HepG2 (cell line): ENCODE data around the gene C1RL. TPM values are rescaled to one million over a fixed set of nuclear protein-coding genes. Genes with fewer than 3 reads are reported as not detected.

Experiments
- EHMT2 ChIP-seq: fragments of 200-600 bp; sonication (generic); IDR thresholded peaks from 2 replicates; pipeline ENCODE4 v1.7.0; 2017; ENCODE audit warnings: antibody characterized with exemption, low read depth, low read length, borderline replicate concordance
- EP300 ChIP-seq, 3 experiments: sonication (generic) in 1 of 3; formaldehyde crosslinking in 1 of 3; IDR thresholded peaks; 2 replicates each; pipeline versions ENCODE4 v1.5.1 to v1.6.1; 2011 to 2020; ENCODE audit warnings: low read depth in 2 of 3, low read length in 2 of 3, borderline replicate concordance in 1 of 3, improper control_type of control experiment in 1 of 3, mild to moderate bottlenecking in 1 of 3, missing genetic modification reagents in 1 of 3, moderate library complexity in 1 of 3
- GTF3A ChIP-seq: sonication (generic); formaldehyde crosslinking; conservative IDR thresholded peaks from 2 replicates; pipeline ENCODE4 v1.4.0; 2020; ENCODE audit warnings: mild to moderate bottlenecking, missing genetic modification reagents
- KLF12 ChIP-seq: sonication (generic); formaldehyde crosslinking; IDR thresholded peaks from 2 replicates; pipeline ENCODE4 v1.4.0; 2020; ENCODE audit warnings: missing genetic modification reagents, borderline replicate concordance
- NFYB ChIP-seq: sonication (generic); formaldehyde crosslinking; IDR thresholded peaks from 2 replicates; pipeline ENCODE4 v1.4.0; 2020; ENCODE audit warnings: missing genetic modification reagents
- PITX1 ChIP-seq: sonication (generic); formaldehyde crosslinking; IDR thresholded peaks from 2 replicates; pipeline ENCODE4 v1.5.1; 2020; ENCODE audit warnings: mild to moderate bottlenecking, missing genetic modification reagents
- SMAD1 ChIP-seq: sonication (generic); formaldehyde crosslinking; IDR thresholded peaks from 2 replicates; pipeline ENCODE4 v1.4.0; 2020; ENCODE audit warnings: missing genetic modification reagents, low read depth, mild to moderate bottlenecking, borderline replicate concordance
- ZBTB46 ChIP-seq: sonication (generic); formaldehyde crosslinking; IDR thresholded peaks from 2 replicates; pipeline ENCODE4 v1.4.0; 2020; ENCODE audit warnings: mild to moderate bottlenecking, missing genetic modification reagents, borderline replicate concordance
- ZKSCAN5 ChIP-seq: sonication (generic); formaldehyde crosslinking; IDR thresholded peaks from 2 replicates; pipeline ENCODE4 v1.5.1; 2020; ENCODE audit warnings: mild to moderate bottlenecking, missing genetic modification reagents
- ZNF253 ChIP-seq: sonication (generic); formaldehyde crosslinking; IDR thresholded peaks from 2 replicates; pipeline ENCODE4 v1.8.0; 2022; ENCODE audit warnings: mild to moderate bottlenecking, missing genetic modification reagents, borderline replicate concordance
- ZNF343 ChIP-seq: sonication (generic); formaldehyde crosslinking; IDR thresholded peaks from 2 replicates; pipeline ENCODE4 v1.4.0; 2020; ENCODE audit warnings: mild to moderate bottlenecking, missing genetic modification reagents
- ZNF383 ChIP-seq: sonication (generic); formaldehyde crosslinking; IDR thresholded peaks from 2 replicates; pipeline ENCODE4 v1.4.0; 2020; ENCODE audit warnings: missing genetic modification reagents, mild to moderate bottlenecking, borderline replicate concordance
- ZNF460 ChIP-seq: sonication (generic); formaldehyde crosslinking; IDR thresholded peaks from 2 replicates; pipeline ENCODE4 v1.5.1; 2020; ENCODE audit warnings: missing genetic modification reagents, mild to moderate bottlenecking, borderline replicate concordance
- ZNF558 ChIP-seq: sonication (generic); formaldehyde crosslinking; IDR thresholded peaks from 2 replicates; pipeline ENCODE4 v1.9.0; 2022; ENCODE audit warnings: mild to moderate bottlenecking, missing genetic modification reagents, borderline replicate concordance
- ZNF619 ChIP-seq: sonication (generic); formaldehyde crosslinking; IDR thresholded peaks from 2 replicates; pipeline ENCODE4 v1.4.0; 2020; ENCODE audit warnings: mild to moderate bottlenecking, missing genetic modification reagents
- ZSCAN29 ChIP-seq: sonication (generic); formaldehyde crosslinking; conservative IDR thresholded peaks from 2 replicates; pipeline ENCODE4 v1.4.0; 2020; ENCODE audit warnings: mild to moderate bottlenecking, missing genetic modification reagents
- polyA plus RNA-seq, 8 experiments: library from polyadenylated mRNA; depleted of rRNA in 3 of 8; stranded (reverse) in 7 of 8; unstranded in 1 of 8; fragments of >200 nt; fragmentation: Illumina TruSeq in 4 of 8; extraction: Trizol in 4 of 8; gene quantifications; 2 replicates each; pipeline versions ENCODE4 v1.2.1 to v1.2.3, GENCODE V29; 2011 to 2016; ENCODE audit warnings: low read depth in 4 of 8, missing spikeins in 1 of 8, mixed read lengths in 1 of 8; ENCODE audit not compliant: insufficient read depth in 1 of 8
- total RNA-seq, 5 experiments: library from RNA; depleted of rRNA; stranded (reverse); fragments of >200 nt; fragmentation: Illumina TruSeq; extraction: Trizol; gene quantifications; 2 replicates each; pipeline ENCODE4 v1.2.3, GENCODE V29; 2016; ENCODE audit warnings: low read depth in 1 of 5
- TF ChIP-seq, protein P1 (sequence below): sonication (generic); formaldehyde crosslinking; IDR thresholded peaks from 2 replicates; pipeline ENCODE4 v1.8.0; 2022; ENCODE audit warnings: low read depth, missing genetic modification reagents
- TF ChIP-seq, protein P2 (sequence below): sonication (generic); formaldehyde crosslinking; IDR thresholded peaks from 2 replicates; pipeline ENCODE4 v1.5.0; 2020; ENCODE audit warnings: missing genetic modification reagents
- TF ChIP-seq, protein P3 (sequence below): sonication (generic); formaldehyde crosslinking; IDR thresholded peaks from 2 replicates; pipeline ENCODE4 v1.4.0; 2020; ENCODE audit warnings: missing genetic modification reagents, borderline replicate concordance

Gene C1RL
- total and polyA plus RNA-seq, 2 of the 13 experiments (the other 11 are each of a cell fraction or from before 2014, with no cell fraction given): 28.9 to 53.1 TPM

DNA sequence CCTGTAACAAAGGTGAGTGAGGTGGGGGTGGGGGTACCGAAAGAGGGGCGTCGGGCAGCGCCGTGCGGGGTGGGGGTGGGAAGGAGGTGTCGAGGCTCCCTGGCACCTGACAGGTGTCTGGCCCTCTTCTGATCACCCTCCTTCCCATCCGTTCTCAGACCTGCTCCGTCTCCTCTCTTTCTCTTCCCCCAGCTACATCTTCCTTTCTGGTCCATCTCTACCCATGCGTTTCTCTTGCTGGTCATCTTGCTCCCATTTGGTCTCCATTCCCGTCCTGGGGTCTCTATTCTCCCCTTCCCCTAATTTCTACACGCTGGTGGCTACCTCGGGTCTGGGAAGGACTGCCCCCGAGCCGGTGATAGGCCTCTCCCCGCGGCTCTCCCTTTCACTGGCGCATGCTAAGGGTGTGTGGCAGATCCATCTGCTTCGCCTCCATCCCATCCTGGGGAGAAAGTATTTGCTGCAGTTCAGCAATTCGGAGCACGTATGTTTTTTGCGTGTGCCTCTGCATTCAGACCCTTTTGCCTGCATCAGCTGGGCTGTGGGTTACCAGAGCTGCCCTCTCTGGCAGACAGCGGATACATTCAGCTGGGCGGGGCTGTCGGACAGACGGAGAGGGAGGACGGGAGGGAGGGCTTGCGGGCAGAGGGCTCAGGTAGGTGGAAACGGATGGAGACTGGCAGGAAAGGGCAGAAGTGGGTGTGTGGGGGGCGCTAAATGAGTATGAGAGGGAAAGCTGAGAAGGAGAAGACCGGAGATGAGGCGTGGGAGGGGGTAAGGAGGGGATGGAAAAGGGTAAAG, 21.9 kb upstream of the C1RL start (continued):
- TF ChIP-seq, protein P1, sequence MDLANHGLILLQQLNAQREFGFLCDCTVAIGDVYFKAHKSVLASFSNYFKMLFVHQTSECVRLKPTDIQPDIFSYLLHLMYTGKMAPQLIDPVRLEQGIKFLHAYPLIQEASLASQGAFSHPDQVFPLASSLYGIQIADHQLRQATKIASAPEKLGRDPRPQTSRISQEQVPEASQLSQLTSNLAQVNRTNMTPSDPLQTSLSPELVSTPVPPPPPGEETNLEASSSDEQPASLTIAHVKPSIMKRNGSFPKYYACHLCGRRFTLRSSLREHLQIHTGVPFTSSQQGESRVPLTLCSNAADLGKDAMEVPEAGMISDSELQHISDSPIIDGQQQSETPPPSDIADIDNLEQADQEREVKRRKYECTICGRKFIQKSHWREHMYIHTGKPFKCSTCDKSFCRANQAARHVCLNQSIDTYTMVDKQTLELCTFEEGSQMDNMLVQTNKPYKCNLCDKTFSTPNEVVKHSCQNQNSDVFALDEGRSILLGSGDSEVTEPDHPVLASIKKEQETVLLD (CRISPR knock-in tag): no peak
- TF ChIP-seq ZNF383 (CRISPR knock-in tag): no peak
- TF ChIP-seq, protein P2, sequence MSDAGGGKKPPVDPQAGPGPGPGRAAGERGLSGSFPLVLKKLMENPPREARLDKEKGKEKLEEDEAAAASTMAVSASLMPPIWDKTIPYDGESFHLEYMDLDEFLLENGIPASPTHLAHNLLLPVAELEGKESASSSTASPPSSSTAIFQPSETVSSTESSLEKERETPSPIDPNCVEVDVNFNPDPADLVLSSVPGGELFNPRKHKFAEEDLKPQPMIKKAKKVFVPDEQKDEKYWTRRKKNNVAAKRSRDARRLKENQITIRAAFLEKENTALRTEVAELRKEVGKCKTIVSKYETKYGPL: no peak
- no peak for TF ChIP-seq ZNF558
- 0 out of 2 replicates have a peak, but pooled peaks have one; percentile 43 for TF ChIP-seq PITX1 (CRISPR knock-in tag)
- TF ChIP-seq ZBTB46 (CRISPR knock-in tag): no peak
- TF ChIP-seq, protein P3, sequence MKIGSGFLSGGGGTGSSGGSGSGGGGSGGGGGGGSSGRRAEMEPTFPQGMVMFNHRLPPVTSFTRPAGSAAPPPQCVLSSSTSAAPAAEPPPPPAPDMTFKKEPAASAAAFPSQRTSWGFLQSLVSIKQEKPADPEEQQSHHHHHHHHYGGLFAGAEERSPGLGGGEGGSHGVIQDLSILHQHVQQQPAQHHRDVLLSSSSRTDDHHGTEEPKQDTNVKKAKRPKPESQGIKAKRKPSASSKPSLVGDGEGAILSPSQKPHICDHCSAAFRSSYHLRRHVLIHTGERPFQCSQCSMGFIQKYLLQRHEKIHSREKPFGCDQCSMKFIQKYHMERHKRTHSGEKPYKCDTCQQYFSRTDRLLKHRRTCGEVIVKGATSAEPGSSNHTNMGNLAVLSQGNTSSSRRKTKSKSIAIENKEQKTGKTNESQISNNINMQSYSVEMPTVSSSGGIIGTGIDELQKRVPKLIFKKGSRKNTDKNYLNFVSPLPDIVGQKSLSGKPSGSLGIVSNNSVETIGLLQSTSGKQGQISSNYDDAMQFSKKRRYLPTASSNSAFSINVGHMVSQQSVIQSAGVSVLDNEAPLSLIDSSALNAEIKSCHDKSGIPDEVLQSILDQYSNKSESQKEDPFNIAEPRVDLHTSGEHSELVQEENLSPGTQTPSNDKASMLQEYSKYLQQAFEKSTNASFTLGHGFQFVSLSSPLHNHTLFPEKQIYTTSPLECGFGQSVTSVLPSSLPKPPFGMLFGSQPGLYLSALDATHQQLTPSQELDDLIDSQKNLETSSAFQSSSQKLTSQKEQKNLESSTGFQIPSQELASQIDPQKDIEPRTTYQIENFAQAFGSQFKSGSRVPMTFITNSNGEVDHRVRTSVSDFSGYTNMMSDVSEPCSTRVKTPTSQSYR (CRISPR knock-in tag): peak; percentile 18; the same call in 1 of the 2 replicates
- no peak for TF ChIP-seq EHMT2
- TF ChIP-seq ZSCAN29 (CRISPR knock-in tag): no peak
- TF ChIP-seq NFYB (CRISPR knock-in tag): no peak
- 0 out of 2 replicates have a peak, but pooled peaks have one; percentile 11 for TF ChIP-seq ZNF343 (CRISPR knock-in tag)
- no peak for TF ChIP-seq ZNF619 (CRISPR knock-in tag)
- no peak for TF ChIP-seq ZNF460 (CRISPR knock-in tag)
- no peak for TF ChIP-seq ZNF253 (CRISPR knock-in tag)
- no peak for TF ChIP-seq KLF12 (CRISPR knock-in tag)
- TF ChIP-seq SMAD1 (CRISPR knock-in tag): no peak
- TF ChIP-seq EP300 (IDR thresholded peaks at IDR 0.05; ENCODE audit: low read depth in 2 of 2, low read length in 2 of 2): no peak
- TF ChIP-seq EP300 (CRISPR knock-in tag; IDR thresholded peaks at IDR 0.05; ENCODE audit: borderline replicate concordance): no peak
- TF ChIP-seq GTF3A (CRISPR knock-in tag): no peak
- no peak for TF ChIP-seq ZKSCAN5 (CRISPR knock-in tag)
